GM18868 (cell line): Measurements from ENCODE around the gene HEPHL1.
"Not testable (repeated sequence)": the region's sequence is repeated elsewhere in the genome, so short reads cannot be mapped to it uniquely, and the experiment has no call there.

Experiments used
- ATAC-seq: cut with Tn5 transposase; IDR thresholded peaks from one replicate; pipeline ENCODE4 v1.9.1; 2021; ENCODE audit warnings: mild to moderate bottlenecking, moderate library complexity; ENCODE audit not compliant: unreplicated experiment

Gene HEPHL1

DNA sequence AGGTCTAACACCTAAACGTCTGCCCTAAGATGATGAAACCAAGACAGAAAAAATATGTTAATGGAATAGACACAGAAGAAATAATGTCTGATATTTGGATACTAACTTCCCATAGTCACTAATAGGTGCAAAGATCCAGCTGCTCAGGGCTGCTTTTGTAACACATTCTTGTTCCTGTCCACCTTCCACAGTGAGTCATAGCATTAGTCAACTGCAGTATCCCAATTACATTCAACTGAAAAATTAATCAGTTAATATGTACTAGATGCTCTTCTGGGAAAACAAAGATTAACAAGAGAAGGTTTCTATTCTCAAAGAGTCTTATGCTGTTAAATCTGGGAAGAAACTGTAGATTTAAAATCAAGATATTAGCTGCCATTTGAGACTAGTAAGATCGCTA lies 47.6 kb downstream of the HEPHL1 start:
- ATAC-seq: no peak

DNA sequence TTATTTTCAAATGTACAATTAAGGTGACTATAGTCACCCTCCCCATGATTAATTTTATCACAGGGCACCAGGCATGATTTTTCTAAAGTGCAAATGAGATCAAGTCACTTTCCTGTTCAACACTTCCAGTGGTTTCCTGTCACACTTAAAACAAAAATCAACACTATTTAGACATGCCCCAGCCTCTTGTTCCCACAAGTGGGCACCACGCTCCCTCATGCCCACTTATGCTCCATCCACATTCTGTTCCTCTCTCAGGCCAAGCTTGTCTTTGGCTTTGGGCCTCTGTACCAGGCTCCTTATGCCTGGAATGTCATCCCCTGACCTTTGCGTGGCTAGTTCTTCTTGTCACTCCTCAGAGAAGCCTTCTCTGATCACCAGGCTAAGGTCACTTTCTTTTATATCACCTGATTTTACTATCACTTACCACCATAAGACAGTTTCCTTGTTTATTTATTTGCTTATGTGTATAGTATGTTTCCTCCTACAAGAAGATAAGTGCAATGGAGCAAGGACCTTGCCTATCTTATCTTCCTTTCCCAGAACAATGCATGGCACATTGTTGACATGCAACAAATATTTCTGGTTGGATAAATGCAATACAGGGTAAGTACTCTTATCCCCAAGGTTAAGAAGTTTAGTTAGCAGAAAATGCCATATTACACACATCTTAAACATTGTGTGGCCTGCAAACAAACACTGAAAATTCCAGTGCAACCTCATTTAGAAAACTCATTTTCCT lies 56.6 kb downstream of the HEPHL1 start:
- no peak for ATAC-seq

DNA sequence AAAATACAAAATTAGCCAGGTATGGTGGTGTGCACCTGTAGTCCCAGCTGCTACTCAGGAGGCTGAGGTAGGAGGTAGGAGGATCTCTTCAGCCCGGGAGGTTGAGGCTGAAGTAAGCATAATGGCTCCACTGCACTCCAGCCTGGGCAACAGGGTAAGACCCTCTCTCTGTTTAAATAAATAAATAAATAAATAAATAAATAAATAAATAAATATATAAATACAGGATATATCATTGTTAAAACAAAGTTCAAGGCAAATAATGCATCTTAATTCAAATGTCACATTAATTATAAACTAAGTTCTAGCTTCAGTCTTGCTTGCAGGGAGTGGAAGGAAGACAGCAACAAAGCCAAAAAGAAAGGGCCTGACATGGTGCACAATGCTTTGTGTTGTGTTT lies 63.0 kb downstream of the HEPHL1 start:
- no peak for ATAC-seq

GRCh38 chr11:94088906-94089305 lies 67.8 kb downstream of the HEPHL1 start:
- no peak for ATAC-seq

DNA sequence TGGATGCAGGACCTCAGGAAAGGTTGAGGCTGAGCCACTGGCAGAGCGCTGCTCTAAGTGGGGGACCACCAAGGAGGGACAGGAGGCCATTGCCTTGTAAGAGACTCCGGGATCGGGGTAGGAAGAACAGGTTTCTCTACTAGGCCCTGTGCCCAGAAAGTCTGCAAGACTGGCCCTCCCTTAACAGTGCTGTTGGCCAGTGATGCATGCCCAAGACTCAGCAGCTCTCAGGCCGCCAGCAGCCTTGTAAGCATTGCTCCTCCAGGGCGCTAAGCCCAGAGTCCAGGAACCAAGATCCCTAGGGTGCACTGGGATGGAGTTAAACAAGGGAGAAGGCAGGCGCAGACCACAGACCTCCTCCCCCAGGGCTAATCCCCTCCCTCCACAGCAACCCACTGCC lies 68.2 kb downstream of the HEPHL1 start:
- no peak for ATAC-seq

DNA sequence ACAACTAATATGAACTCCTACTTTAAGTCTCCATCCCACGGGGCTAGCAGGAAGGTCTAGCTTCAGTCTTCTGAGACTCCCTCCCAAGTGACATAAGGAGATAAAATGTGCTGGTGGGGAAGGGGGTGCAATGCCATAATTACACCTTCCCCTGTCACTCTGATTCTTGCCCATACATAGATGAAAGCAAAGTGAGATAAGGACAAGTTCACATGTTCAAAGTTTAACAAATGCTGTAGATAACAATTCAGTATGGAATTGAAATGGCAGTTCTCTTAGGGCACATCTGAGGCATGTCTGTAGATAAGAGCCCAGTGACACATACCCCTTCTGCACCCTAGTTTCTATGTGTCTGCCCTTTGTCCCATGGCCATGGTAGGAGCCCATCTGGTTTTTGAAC lies 69.2 kb downstream of the HEPHL1 start:
- ATAC-seq: no peak

DNA sequence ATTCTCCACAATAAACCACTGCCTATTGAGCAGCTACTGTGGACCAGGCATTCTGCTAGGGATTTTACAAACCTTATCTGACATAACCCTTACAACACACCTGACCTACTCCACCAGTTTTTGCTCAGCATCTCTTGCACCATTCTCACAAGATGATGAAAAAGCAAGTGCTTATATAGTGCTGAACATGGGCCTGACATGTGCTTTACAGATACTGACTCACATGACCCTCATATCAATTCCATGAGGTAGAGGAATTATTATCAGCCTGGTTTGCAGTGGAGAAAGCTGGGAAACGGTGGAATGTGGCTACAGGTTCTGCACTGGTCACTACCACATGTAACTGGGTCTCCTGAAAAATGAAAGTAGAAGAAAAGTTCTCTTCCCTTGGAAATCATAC lies 69.9 kb downstream of the HEPHL1 start:
- ATAC-seq: no peak

- no peak for ATAC-seq
Measured at GRCh38 chr11:94100253-94100652, 79.1 kb downstream of the HEPHL1 start.

DNA sequence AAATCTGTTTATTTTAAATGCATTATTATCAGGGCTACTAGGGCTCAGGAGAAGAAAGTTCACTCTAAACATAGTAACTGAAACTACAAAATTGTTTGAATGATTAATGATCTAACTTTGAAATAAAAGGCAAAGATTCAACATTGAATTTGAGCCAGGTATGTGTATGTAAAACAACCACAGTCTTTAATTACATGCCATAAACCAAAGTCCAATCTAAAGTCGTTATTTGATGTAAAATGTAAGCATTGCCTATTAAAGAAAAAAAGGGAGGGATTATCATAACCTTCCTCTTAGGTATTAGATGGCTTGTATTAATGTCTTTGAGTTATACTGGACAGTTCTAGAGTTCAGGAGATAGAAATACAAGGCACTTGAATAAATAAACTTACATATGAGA lies 82.3 kb downstream of the HEPHL1 start:
- no peak for ATAC-seq

- ATAC-seq: no peak
Measured at GRCh38 chr11:94104734-94105133, 83.6 kb downstream of the HEPHL1 start.

GRCh38 chr11:94106716-94107115 lies 85.6 kb downstream of the HEPHL1 start:
- ATAC-seq: no peak

GRCh38 chr11:94107363-94107762 lies 86.2 kb downstream of the HEPHL1 start:
- no peak for ATAC-seq

- ATAC-seq: no peak
Measured at GRCh38 chr11:94111241-94111640, 90.1 kb downstream of the HEPHL1 start.

- no peak for ATAC-seq
Measured at GRCh38 chr11:94111660-94112059, 90.5 kb downstream of the HEPHL1 start.

DNA sequence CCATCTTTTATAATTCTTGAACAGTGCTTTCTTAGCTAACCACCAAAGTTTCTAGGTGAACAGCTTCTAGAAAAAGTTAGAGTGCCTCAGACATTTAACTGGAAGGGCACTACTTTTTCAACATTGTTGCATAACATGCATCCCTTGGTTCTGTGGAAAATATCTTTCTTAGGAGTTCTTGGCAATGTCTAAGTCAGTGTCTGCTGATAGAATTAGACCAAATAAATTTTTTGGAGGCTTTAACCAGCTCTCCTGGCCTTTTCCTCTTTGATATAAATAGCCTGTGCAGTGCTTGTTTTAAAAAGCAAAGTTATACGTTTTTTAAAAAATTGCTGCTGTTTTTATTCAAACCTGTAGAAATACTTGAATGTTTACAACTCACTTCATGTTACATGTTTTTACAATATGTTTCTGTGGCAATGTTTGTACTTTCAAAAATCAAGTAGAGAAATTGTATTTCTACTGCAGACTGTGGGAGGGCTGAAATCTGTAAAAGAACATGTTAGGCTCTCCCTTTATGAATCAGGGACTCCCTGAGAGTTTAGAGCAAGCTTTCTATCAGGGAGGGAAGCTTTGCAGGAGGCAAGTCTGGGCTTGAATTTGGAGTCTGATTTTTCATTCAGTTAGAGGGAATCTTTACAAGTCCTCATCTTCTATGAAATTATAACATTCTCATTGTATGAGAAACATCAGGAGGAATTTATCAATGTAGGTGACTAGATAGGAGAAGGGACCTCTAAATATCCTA lies 91.2 kb downstream of the HEPHL1 start:
- ATAC-seq: no peak

- ATAC-seq: no peak
Measured at GRCh38 chr11:94117197-94117574, 96.0 kb downstream of the HEPHL1 start.

- no peak for ATAC-seq
Measured at GRCh38 chr11:94117871-94118270, 96.7 kb downstream of the HEPHL1 start.

GRCh38 chr11:94119676-94120075 lies 98.5 kb downstream of the HEPHL1 start:
- not testable (repeated sequence) for ATAC-seq

DNA sequence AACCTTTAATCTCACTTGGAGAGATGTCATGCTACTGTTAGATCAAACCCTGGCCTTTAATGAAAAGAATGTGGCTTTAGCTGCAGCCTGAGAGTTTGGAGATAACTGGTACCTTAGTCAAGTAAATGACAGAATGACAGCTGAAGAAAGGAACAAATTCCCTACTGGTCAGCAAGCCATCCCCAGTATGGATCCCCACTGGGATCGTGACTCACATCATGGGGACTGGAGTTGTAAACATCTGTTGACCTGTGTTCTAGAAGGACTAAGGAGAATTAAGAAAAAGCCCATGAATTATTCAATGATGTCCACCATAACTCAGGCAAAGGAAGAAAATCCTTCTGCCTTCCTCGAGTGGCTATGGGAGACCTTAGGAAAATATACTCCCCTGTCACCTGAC lies 99.4 kb downstream of the HEPHL1 start:
- ATAC-seq: not testable (repeated sequence)

- no peak for ATAC-seq
Measured at GRCh38 chr11:94120946-94121345, 99.8 kb downstream of the HEPHL1 start.

DNA sequence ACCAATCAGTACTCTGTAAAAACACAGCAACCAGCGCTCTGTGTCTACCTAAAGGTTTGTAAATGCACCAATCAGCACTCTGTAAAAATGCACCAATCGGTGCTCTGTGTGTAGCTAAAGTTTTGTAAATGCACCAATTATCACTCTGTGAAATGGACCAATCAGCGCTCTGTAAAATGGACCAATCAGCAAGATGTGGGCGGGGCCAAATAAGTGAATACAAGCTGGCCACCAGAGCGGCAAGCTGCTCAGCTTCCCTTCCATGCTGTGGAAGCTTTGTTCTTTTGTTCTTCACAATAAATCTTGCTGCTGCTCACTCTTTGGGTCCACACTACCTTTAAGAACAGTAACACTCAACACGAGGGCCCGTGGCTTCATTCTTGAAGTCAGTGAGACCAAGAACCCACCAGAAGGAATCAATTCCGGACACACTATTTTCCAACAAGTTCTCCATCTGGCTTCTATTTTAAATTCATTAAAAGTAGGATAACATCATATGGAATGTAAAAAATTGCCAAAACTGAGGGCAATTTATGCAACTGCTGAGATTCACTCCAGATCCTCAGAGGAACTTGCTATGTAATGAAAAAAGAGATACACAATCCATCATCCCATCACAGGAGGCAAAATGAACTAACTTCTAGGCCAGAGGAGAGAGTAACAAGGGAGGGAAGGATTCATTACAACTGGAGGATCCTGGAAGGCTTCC lies 104.4 kb downstream of the HEPHL1 start:
- no peak for ATAC-seq

- no peak for ATAC-seq
Measured at GRCh38 chr11:94127638-94128037, 106.5 kb downstream of the HEPHL1 start.
